ENCODE results near the gene RIN3.

RIN3 gene

DNA sequence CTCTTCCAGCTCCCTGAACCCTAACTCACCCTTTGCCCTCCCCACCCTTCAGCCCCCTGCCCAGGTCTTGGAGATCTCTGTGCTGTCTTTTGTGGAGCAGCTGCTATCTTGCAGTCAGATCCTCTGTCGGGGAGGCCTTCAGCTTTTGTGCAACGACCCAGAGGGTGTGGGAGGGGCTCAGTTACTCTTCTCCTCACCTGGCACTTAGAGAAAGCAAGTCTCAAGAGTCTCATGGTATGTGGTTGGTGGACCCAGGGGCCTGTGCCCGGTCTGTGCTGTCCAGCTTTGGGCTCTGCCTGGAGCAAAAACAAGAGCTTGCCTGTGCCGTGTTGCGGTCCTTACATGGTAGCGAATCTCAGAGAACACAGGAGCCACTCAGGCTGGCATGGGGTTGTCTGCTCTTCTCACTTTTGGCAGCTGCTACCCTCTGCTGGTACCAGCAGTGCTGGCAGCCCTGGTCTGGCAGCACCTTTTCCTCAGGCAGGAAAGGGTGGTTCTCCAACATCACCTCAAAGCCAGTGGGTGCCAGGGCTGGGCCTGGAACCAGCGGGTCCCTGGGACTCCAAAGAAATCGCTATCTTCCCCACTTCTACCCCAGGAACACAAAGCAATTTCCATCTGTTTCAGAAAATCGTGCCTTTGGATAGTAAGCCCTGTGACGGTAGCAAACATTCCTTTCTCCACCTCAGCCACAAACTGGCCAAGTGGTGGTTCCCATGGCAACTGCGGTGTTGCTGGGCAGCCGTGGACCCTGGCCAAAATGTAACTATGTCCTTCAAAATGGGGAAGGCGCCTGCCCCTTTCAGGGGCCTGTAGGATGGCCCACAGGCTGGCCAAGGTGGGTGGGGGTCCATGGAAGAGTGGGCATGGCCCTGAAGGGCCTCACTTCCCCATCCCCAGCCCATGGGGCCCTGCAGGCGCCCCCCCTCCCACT, 90.0 kb downstream of the RIN3 start:
- TF ChIP-seq, protein P1, sequence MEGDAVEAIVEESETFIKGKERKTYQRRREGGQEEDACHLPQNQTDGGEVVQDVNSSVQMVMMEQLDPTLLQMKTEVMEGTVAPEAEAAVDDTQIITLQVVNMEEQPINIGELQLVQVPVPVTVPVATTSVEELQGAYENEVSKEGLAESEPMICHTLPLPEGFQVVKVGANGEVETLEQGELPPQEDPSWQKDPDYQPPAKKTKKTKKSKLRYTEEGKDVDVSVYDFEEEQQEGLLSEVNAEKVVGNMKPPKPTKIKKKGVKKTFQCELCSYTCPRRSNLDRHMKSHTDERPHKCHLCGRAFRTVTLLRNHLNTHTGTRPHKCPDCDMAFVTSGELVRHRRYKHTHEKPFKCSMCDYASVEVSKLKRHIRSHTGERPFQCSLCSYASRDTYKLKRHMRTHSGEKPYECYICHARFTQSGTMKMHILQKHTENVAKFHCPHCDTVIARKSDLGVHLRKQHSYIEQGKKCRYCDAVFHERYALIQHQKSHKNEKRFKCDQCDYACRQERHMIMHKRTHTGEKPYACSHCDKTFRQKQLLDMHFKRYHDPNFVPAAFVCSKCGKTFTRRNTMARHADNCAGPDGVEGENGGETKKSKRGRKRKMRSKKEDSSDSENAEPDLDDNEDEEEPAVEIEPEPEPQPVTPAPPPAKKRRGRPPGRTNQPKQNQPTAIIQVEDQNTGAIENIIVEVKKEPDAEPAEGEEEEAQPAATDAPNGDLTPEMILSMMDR (IDR thresholded peaks at IDR 0.05; ENCODE audit: low read depth, low read length, missing control alignments): peak; percentile 29
- peak; percentile 94 for DNase-seq (ENCODE audit: low read depth)
- no peak overlapping the region for H3K4me3 ChIP-seq (ENCODE audit: low read depth, low read length)
- in situ Hi-C loops (cut with HindIII; ENCODE audit: low sequenced_read_pairs): no loop called here

DNA sequence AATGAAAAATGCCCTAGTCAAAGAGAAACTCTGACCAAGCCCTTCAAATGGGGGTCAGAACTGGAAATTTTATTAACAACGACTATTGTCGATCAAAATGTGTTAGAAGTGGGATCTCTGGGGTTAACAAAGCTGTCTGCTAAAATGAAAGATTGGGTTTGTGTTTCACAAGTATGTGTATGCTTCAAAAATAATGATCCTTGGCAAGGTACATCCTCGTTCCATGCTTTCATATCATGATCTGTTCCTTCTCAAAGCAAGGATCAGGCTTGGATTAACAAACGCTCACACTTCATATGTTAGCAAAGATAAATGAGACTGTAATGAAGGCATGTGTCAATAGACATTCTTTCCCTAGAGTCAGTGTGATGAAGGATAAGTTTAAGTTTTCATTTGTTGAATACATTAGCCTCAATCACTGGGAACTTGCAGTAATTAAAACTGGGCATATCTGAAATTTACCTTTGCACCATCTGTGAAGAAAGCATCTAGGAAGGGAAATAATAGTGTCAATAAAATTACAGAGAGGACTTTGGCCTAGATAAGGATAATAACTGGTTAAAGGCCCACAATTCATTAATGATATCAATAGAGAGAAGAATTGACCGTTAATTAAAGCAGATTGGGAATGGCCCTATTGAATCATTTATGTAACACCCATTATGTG, 91.8 kb downstream of the RIN3 start:
- TF ChIP-seq, protein P1 (IDR thresholded peaks at IDR 0.05; ENCODE audit: low read depth, low read length, missing control alignments): no peak
- in situ Hi-C loops (cut with HindIII; ENCODE audit: low sequenced_read_pairs): no loop called here
- DNase-seq (ENCODE audit: low read depth): no peak
- H3K4me3 ChIP-seq (ENCODE audit: low read depth, low read length): no peak overlapping the region

- TF ChIP-seq, protein P1 (IDR thresholded peaks at IDR 0.05; ENCODE audit: low read depth, low read length, missing control alignments): no peak
- no peak overlapping the region for H3K4me3 ChIP-seq (ENCODE audit: low read depth, low read length)
- DNase-seq (ENCODE audit: low read depth): no peak
- in situ Hi-C loops (cut with HindIII; ENCODE audit: low sequenced_read_pairs): no loop called here
Measured at GRCh38 chr14:92607251-92607650, 93.7 kb downstream of the RIN3 start.

DNA sequence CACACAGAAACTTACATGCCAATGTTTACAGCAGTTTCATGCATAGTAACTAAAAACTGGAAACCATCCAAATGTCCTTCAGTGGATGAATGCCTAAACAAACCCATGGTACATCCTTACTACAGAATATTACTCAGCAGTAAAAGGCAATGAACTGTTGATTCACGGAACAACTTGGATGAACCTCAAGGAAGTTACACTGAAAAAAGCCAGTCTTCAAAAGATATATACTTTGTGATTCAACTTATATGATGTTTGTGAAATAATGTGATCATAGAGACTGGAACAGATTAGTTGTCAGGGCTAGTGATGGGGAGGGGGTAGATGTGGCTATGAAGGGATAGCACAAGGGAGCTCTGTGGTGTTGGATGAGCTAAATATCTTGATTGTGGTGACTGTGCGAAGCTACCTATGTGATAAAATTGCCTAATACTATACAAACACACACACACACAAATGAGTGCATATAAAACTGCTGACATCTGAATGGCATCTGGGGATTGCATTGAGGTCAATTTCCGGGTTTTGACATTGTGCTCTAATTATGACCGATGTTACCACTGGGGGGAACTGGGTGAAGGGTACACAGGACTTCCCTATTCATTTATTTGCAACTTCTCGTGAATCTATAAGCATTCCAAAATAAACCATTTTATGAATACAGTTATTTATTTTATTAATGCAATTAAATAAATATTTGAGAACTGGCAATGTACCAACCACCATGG, 94.3 kb downstream of the RIN3 start:
- peak; percentile 55 for DNase-seq (ENCODE audit: low read depth)
- TF ChIP-seq, protein P1 (IDR thresholded peaks at IDR 0.05; ENCODE audit: low read depth, low read length, missing control alignments): no peak
- in situ Hi-C loops (cut with HindIII; ENCODE audit: low sequenced_read_pairs): no loop called here
- no peak overlapping the region for H3K4me3 ChIP-seq (ENCODE audit: low read depth, low read length)

GRCh38 chr14:92609955-92610354, 96.4 kb downstream of the RIN3 start:
- no peak for DNase-seq (ENCODE audit: low read depth)
- in situ Hi-C loops (cut with HindIII; ENCODE audit: low sequenced_read_pairs): no loop called here
- TF ChIP-seq, protein P1 (IDR thresholded peaks at IDR 0.05; ENCODE audit: low read depth, low read length, missing control alignments): no peak
- H3K4me3 ChIP-seq (ENCODE audit: low read depth, low read length): no peak overlapping the region

GRCh38 chr14:92610849-92611271, 97.3 kb downstream of the RIN3 start:
- H3K4me3 ChIP-seq (ENCODE audit: low read depth, low read length): no peak overlapping the region
- TF ChIP-seq, protein P1 (IDR thresholded peaks at IDR 0.05; ENCODE audit: low read depth, low read length, missing control alignments): no peak
- DNase-seq (ENCODE audit: low read depth): no peak
- in situ Hi-C loops (cut with HindIII; ENCODE audit: low sequenced_read_pairs): no loop called here

Measured in astrocyte of the cerebellum (primary cell).